Thyroid gland (tissue), 4 donors: ENCODE results near the gene WHRN.

Experiments
- CTCF ChIP-seq, 6 experiments: fragments of 200-600 bp in 3 of 6; fragments of 450-650 bp in 3 of 6; sonication (generic) in 3 of 6; IDR thresholded peaks; one replicate each; pipeline ENCODE4 v1.5.1; 2016 to 2019; ENCODE audit warnings: antibody characterized with exemption in 6 of 6, mild to moderate bottlenecking in 2 of 6, inconsistent platforms in 1 of 6, moderate library complexity in 1 of 6
- POLR2A ChIP-seq, 2 donors: fragments of 450-650 bp; IDR thresholded peaks; one replicate each; pipeline ENCODE4 v1.6.1; 2017; ENCODE audit warnings: antibody characterized with exemption in 2 of 2, mild to moderate bottlenecking in 2 of 2, moderate library complexity in 1 of 2

DNA sequence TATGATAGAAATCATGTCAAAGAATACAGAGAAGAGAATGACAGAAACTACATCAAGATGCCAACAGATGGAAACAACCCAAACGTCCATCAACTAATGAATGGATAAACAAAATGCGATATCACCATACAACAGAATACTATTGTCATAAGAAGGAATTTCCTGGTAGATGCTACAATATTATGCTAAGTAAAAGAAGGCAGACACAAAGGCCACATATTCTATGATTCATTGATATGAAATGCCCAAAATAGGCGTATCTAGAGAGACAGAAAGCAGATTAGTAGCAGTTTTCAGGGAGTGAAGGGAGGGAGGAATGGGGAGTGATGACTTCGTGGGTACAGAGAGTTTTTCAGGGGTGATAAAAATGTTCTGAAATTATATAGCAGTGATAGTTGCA lies 59.2 kb downstream of the WHRN start:
- no peak for TF ChIP-seq CTCF (IDR thresholded peaks at IDR 0.05)
- no peak for TF ChIP-seq POLR2A (IDR thresholded peaks at IDR 0.05)
